ENCODE measurements around the gene ZNF398. TPM values are rescaled to one million over a fixed set of nuclear protein-coding genes. Genes with fewer than 3 reads are reported as not detected.

Gene ZNF398
- total RNA-seq, 4 donors from 2014 or later = 13.7 to 37.0 (median 28.1) TPM

DNA sequence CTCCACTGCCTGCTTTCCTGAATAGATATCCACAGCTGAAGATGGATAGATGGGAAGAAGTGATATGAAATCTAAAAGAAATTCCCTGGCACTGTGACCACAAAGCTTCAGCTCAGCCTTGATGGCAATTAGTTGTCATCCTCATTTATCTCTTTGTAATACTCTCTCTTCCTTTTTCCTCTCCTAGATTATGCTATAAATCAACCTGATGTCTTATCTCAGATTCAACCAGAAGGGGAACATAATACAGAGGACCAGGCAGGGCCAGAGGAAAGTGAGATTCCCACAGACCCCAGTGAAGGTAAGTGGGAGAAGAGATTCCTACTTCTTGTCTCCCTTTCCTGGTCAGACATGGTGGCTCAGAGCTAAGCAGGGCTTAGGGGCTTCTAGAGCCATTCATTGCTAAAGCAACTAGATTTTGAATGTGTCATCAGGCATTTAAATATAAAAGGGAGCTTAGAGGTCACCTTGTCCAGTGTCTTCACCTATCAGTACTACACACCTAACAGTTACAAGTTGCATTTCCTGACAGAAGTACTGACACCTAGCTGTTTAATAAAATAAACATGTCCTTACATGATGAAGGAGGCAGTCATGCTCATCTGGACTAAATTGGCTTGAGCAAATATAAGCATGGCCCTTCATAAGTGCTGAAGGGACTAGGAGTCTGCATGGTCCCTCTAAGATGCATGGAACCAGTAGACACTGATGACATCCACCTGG lies 19.5 kb downstream of the ZNF398 start:
- H3K27ac ChIP-seq = no peak overlapping the region
- in situ Hi-C loops (cut with MboI; ENCODE audit: low pct_ligation_motif_present in 1 of 4, low pct_unique_long_range_greater_than_20kb in 1 of 4, low sequenced_read_pairs in 3 of 4) = no loop called here
- DNase-seq = no peak
- H3K36me3 ChIP-seq = peaks cover 0 to 53% (median 17%) of the 10 kb centered on the region in 4 donors
- no peak for TF ChIP-seq EP300 (IDR thresholded peaks at IDR 0.05; ENCODE audit: low read depth)
- TF ChIP-seq POLR2AphosphoS5 (IDR thresholded peaks at IDR 0.05) = no peak
- no peak for TF ChIP-seq POLR2A (IDR thresholded peaks at IDR 0.05)
- TF ChIP-seq, protein P1, sequence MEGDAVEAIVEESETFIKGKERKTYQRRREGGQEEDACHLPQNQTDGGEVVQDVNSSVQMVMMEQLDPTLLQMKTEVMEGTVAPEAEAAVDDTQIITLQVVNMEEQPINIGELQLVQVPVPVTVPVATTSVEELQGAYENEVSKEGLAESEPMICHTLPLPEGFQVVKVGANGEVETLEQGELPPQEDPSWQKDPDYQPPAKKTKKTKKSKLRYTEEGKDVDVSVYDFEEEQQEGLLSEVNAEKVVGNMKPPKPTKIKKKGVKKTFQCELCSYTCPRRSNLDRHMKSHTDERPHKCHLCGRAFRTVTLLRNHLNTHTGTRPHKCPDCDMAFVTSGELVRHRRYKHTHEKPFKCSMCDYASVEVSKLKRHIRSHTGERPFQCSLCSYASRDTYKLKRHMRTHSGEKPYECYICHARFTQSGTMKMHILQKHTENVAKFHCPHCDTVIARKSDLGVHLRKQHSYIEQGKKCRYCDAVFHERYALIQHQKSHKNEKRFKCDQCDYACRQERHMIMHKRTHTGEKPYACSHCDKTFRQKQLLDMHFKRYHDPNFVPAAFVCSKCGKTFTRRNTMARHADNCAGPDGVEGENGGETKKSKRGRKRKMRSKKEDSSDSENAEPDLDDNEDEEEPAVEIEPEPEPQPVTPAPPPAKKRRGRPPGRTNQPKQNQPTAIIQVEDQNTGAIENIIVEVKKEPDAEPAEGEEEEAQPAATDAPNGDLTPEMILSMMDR (IDR thresholded peaks at IDR 0.05) = no peak
- no peaks in the 10 kb centered on the region for H3K4me1 ChIP-seq
- no peaks in the 10 kb centered on the region for H3K27me3 ChIP-seq
- no peaks in the 10 kb centered on the region for H3K9me3 ChIP-seq
- no peak overlapping the region for H3K4me3 ChIP-seq
- intact Hi-C loops (cut with DNase I; ENCODE audit: low total_unique reads) = no loop called here

DNA sequence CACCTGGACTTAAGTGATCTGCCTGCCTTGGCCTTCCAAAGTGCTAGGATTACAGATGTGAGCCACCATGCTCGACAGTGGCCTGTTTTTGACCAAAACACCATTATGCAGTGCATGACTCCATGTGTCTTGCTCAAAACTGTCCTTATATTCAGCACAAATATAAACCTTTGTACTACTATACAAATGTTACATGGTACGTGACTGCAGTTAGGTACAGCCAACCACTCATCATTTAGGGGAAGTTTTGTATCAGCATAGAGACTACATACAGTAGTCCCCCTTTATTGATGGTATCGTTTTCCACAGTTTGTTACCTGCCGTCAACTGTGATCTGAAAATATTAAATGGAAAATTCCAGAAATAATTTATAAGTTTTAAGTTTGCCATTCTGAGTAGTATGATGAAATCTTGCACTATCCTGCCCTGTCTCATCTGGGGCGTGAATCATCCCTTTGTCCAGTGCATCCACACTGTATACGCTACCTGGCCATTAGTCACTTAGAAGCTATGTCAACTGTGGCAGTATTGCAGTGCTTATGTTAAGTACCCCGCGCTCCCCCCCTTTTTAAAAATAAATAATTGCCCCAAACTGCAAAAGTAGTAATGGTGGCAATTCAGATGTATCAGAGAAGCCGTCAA lies 24.8 kb downstream of the ZNF398 start:
- H3K36me3 ChIP-seq = peaks cover 0 to 39% (median 16%) of the 10 kb centered on the region in 4 donors
- H3K4me1 ChIP-seq = no peaks in the 10 kb centered on the region
- intact Hi-C loops (cut with DNase I; ENCODE audit: low total_unique reads) = no loop called here
- H3K9me3 ChIP-seq = no peaks in the 10 kb centered on the region
- no peak overlapping the region for H3K27ac ChIP-seq
- 85 to 92% methylated on average over 6 to 9 of the region's 9 CpGs for WGBS, 2 donors (ENCODE audit: low coverage in 1 of 2)
- no peaks in the 10 kb centered on the region for H3K27me3 ChIP-seq
- DNase-seq = no peak
- in situ Hi-C loops (cut with MboI; ENCODE audit: low pct_ligation_motif_present in 1 of 4, low pct_unique_long_range_greater_than_20kb in 1 of 4, low sequenced_read_pairs in 3 of 4) = no loop called here
- H3K4me3 ChIP-seq = no peak overlapping the region
- no peak for TF ChIP-seq EP300 (IDR thresholded peaks at IDR 0.05; ENCODE audit: low read depth)
- TF ChIP-seq POLR2A (IDR thresholded peaks at IDR 0.05) = no peak
- TF ChIP-seq, protein P1 (IDR thresholded peaks at IDR 0.05) = no peak
- TF ChIP-seq POLR2AphosphoS5 (IDR thresholded peaks at IDR 0.05) = no peak

DNA sequence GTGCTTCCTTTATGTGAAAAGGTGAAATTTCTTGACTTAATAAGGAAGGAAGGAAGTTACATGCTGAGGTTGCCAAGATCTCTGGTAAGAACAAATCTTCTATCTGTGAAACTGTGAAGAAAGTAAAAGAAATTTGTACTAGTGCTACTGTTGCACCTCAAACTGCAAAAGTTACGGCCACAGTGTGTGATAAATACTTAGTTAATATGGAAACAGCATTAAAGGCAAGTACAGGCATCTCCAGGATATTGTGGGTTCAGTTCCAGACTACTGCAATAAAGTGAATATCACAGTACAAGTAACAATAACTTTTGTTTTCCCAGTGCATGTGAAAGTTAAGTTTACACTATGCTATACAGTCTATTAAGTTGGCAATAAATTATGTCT lies 25.3 kb downstream of the ZNF398 start:
- DNase-seq = no peak
- no peak for TF ChIP-seq EP300 (IDR thresholded peaks at IDR 0.05; ENCODE audit: low read depth)
- no peak for TF ChIP-seq POLR2A (IDR thresholded peaks at IDR 0.05)
- no peak for TF ChIP-seq POLR2AphosphoS5 (IDR thresholded peaks at IDR 0.05)
- TF ChIP-seq, protein P1 (IDR thresholded peaks at IDR 0.05) = no peak
- H3K27me3 ChIP-seq = no peaks in the 10 kb centered on the region
- H3K9me3 ChIP-seq = no peaks in the 10 kb centered on the region
- in situ Hi-C loops (cut with MboI; ENCODE audit: low pct_ligation_motif_present in 1 of 4, low pct_unique_long_range_greater_than_20kb in 1 of 4, low sequenced_read_pairs in 3 of 4) (no loop called here), intact Hi-C loops (cut with DNase I; ENCODE audit: low total_unique reads) (no loop called here)
- WGBS, 2 donors (ENCODE audit: low coverage in 1 of 2) = 93 to 100% methylated on average over 1 of the region's 1 CpG
- H3K4me1 ChIP-seq = no peaks in the 10 kb centered on the region
- peaks cover 0 to 40% (median 16%) of the 10 kb centered on the region in 4 donors for H3K36me3 ChIP-seq
- H3K27ac ChIP-seq = no peak overlapping the region
- no peak overlapping the region for H3K4me3 ChIP-seq

DNA sequence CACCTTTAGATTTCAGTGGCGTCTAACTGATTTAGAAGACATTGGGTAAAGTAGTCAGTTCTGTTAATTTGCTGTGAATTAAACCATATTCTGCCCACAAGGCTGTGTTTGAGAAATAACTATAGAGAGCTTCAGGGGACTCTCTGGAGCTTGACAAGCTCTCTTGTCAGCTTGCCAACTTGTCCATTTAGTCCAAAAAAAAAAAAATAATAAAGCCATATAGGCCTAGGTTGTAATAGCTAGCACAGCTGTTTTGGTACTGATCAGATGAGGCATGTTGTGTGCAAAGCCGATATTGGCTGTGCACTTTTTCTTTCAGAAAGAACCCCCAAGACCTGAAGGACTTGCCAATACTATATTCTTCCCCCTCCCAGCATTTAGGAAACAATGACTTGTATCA lies 27.9 kb downstream of the ZNF398 start:
- intact Hi-C loops (cut with DNase I; ENCODE audit: low total_unique reads) (no loop called here), in situ Hi-C loops (cut with MboI; ENCODE audit: low pct_ligation_motif_present in 1 of 4, low pct_unique_long_range_greater_than_20kb in 1 of 4, low sequenced_read_pairs in 3 of 4) (no loop called here)
- WGBS, 2 donors (ENCODE audit: low coverage in 1 of 2) = 93 to 100% methylated on average over 2 of the region's 2 CpGs
- Histone ChIP-seq H3K4me1 (peaks cover 0 to 2% (median 0%) of the 10 kb centered on the region in 4 donors), H3K4me3 (no peak overlapping the region), H3K36me3 (peaks cover 0 to 43% (median 13%) of the 10 kb centered on the region in 4 donors), H3K27ac (no peak overlapping the region), H3K27me3 (no peaks in the 10 kb centered on the region), H3K9me3 (no peaks in the 10 kb centered on the region)
- TF ChIP-seq EP300 (IDR thresholded peaks at IDR 0.05; ENCODE audit: low read depth) (no peak), POLR2AphosphoS5 (IDR thresholded peaks at IDR 0.05) (no peak)
- no peak for DNase-seq

All from transverse colon (tissue), 4 donors.